Coronary artery (tissue), 2 donors: ENCODE results near the gene ACSF3.

Source experiments
- DNase-seq: peaks from one replicate; pipeline ENCODE4 v3.0.0-alpha.2; 2017; ENCODE audit warnings: low spot score
- H3K27ac ChIP-seq, 2 donors: fragments of 200-600 bp; sonication (generic); one replicate each; pipeline ENCODE4 v1.5.1; 2016 to 2019
- H3K4me3 ChIP-seq: fragments of 200-600 bp; sonication (generic); 2 replicates; pipeline ENCODE4 v1.5.1; 2016; ENCODE audit warnings: mild to moderate bottlenecking, moderate library complexity
- TF ChIP-seq, protein P1 (sequence below): fragments of 200-600 bp; sonication (generic); IDR thresholded peaks from one replicate; pipeline ENCODE4 v1.5.1; 2019; ENCODE audit warnings: antibody characterized with exemption

The ACSF3 gene

DNA sequence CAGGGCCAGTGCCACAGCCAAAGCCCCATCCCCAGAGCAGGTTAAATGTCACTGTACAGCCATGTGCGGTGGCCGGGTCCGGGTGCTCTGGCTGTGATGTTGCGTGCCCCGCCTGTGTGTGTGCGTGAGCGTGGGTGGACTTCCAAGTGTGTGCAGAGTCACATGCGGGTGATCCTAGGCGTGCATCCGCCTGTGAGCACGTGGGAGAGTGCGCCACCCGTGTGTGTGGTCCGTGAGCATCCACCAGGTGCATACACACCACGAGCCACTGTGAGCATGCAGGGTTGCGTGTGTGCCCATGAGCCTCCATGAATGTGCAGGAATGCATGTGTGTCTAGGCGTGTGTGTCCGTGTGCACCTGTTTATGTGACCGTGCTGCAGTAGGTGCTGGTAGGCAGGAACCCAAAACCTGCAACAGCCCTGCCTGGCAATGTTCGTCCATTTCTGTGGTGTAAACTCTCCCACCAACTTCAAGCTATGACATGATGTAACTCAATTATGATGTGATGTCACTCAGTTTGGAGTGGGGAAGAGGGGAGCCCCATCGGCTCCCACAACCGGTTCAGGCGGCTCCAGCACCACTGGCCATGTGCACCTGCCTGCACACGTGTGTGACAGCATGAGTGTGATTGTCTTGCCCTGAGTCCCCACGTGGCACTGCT, 37.6 kb upstream of the ACSF3 start:
- Histone ChIP-seq H3K4me3 (no peak overlapping the region), H3K27ac (no peak overlapping the region)
- DNase-seq, result no peak
- TF ChIP-seq, protein P1, sequence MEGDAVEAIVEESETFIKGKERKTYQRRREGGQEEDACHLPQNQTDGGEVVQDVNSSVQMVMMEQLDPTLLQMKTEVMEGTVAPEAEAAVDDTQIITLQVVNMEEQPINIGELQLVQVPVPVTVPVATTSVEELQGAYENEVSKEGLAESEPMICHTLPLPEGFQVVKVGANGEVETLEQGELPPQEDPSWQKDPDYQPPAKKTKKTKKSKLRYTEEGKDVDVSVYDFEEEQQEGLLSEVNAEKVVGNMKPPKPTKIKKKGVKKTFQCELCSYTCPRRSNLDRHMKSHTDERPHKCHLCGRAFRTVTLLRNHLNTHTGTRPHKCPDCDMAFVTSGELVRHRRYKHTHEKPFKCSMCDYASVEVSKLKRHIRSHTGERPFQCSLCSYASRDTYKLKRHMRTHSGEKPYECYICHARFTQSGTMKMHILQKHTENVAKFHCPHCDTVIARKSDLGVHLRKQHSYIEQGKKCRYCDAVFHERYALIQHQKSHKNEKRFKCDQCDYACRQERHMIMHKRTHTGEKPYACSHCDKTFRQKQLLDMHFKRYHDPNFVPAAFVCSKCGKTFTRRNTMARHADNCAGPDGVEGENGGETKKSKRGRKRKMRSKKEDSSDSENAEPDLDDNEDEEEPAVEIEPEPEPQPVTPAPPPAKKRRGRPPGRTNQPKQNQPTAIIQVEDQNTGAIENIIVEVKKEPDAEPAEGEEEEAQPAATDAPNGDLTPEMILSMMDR, result no peak

DNA sequence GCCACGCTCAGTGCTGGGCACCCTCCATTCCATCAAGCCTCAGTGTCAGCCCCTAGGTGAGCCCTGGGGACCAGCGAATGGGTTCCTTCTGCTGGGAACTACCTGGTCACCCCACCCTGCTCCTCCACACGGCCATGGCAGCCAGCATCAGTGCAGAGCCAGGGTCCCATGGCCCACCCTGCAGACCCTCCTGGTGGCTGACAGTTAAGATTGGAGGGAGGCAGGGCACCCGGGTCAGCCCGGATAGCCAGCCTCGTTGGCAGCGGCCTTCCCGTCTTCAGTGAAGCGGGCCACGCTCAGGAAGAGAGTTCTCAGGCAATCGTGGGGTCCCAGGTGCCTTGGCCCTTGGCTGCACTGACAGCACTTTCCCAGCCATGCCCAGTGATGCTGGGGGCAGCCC, 37.1 kb upstream of the ACSF3 start:
- no peak for DNase-seq
- TF ChIP-seq, protein P1, result no peak
- Histone ChIP-seq H3K4me3 (no peak overlapping the region), H3K27ac (no peak overlapping the region)

DNA sequence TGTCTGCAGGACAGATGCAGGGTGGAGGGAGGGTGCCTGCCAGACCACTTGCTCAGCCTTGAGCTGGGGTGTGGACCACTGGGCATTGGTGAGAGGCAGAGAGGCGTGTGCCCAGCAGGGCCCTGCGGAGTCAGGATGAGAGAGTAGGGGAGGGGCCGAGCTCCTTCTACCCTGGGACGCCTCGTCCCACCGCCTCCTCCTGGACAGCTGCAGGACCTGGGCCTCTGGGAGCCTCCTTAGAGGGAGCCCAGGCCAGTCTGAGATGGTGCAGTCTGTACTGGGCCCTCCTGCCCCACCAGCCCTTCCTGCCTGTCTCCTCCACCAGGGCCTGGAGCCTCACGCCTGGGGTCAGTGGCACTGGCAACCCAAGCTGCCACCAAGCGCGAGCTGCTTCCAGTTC, 35.9 kb upstream of the ACSF3 start:
- no peak for DNase-seq
- Histone ChIP-seq H3K4me3 (no peak overlapping the region), H3K27ac (no peak overlapping the region)
- TF ChIP-seq, protein P1, result no peak

GRCh38 chr16:89058812-89059211, 34.8 kb upstream of the ACSF3 start:
- Histone ChIP-seq H3K27ac (no peak overlapping the region), H3K4me3 (no peak overlapping the region)
- TF ChIP-seq, protein P1, result no peak
- DNase-seq, result no peak

DNA sequence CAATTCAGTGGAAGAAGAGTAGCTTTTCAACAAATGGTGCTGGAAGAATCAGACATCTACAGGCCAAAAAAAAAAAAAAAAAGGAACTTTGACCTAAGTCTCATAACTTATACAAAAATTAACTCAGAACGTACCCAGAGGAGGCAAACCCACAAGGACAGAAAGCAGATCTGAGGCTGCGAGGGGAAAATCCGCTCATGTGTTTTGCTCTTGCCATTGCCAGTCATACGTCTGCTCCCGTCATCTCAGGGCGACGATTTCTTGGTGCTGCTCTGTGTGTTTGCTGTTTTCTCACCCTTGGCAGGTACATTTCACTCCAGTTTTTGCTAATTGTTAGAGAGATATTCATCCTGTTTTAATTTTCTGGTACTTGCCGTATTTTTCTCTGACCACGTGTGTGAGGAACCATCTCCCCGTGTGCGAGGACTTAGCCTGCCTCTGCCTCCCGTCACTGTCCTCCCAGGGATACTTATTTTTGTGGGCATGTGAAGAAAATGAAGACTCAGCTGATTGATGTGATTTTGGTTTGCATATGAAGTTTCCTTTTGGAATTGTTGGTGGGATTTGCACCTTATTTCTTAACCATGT, 33.4 kb upstream of the ACSF3 start:
- H3K4me3 ChIP-seq, result no peak overlapping the region
- H3K27ac ChIP-seq, result no peak overlapping the region
- DNase-seq, result no peak
- TF ChIP-seq, protein P1, result no peak

GRCh38 chr16:89061086-89061485, 32.6 kb upstream of the ACSF3 start:
- TF ChIP-seq, protein P1, result no peak
- no peak for DNase-seq
- Histone ChIP-seq H3K4me3 (no peak overlapping the region), H3K27ac (no peak overlapping the region)
